Activated CD4-positive, alpha-beta T cell treated with anti-CD3 and anti-CD28 coated beads, Interleukin-2, amount 10 ng/mL, durations not matched to agents 7 days and 5 days (primary cell): Measurements from ENCODE around the gene SUDS3. TPM values are rescaled to one million over a fixed set of nuclear protein-coding genes. Genes with fewer than 3 reads are reported as not detected.
"Not testable (repeated sequence)": the region's sequence is repeated elsewhere in the genome, so short reads cannot be mapped to it uniquely, and the experiment has no call there.

Experiments used
- CTCF ChIA-PET: fragments of 350-600 bp; sonication (Branson Sonifier 250); formaldehyde crosslinking; loops from one replicate; lab custom pipeline; 2021; ENCODE audit warnings: antibody characterized with exemption; lab: Charles Lee
- POLR2A ChIA-PET: fragments of 350-600 bp; sonication (Branson Sonifier 250); formaldehyde crosslinking; loops from one replicate; lab custom pipeline; 2021; ENCODE audit warnings: antibody characterized with exemption; lab: Charles Lee
- DNase-seq: peaks from one replicate; pipeline ENCODE4 v3.0.0-alpha.2; 2020
- H3K27ac Mint-ChIP-seq: one replicate; pipeline ENCODE4 v1.8.0; 2021; ENCODE audit warnings: mild to moderate bottlenecking, moderate library complexity, mixed read lengths
- H3K27me3 Mint-ChIP-seq: one replicate; pipeline ENCODE4 v1.8.0; 2021; ENCODE audit warnings: mixed read lengths
- H3K36me3 Mint-ChIP-seq: one replicate; pipeline ENCODE4 v1.8.0; 2021; ENCODE audit warnings: low read depth, mixed read lengths
- H3K4me1 Mint-ChIP-seq: one replicate; pipeline ENCODE4 v1.8.0; 2021; ENCODE audit warnings: mixed read lengths
- H3K4me3 Mint-ChIP-seq: one replicate; pipeline ENCODE4 v1.8.0; 2021; ENCODE audit warnings: mild to moderate bottlenecking, moderate library complexity, mixed read lengths
- H3K9me3 Mint-ChIP-seq: one replicate; pipeline ENCODE4 v1.8.0; 2021; ENCODE audit warnings: mixed read lengths
- total RNA-seq, 2 experiments: library from RNA; stranded (reverse); gene quantifications; one replicate each; pipeline ENCODE4 v1.2.3, GENCODE V29; 2021

The SUDS3 gene
- total RNA-seq, 2 experiments from 2014 or later = 23.8 to 25.4 TPM

- Mint-ChIP-seq H3K27ac (peak overlapping the region; percentile 100), H3K27me3 (peaks cover 12% of the 10 kb centered on the region), H3K4me3 (peak overlapping the region; percentile 93), H3K36me3 (peaks cover 10% of the 10 kb centered on the region), H3K4me1 (peaks cover 51% of the 10 kb centered on the region), H3K9me3 (no peaks in the 10 kb centered on the region)
- DNase-seq = no peak
- ChIA-PET CTCF (interaction anchor here (0.6 to 4.4 kb wide), 31 partner anchors 9 to 1293 kb away, joined by 3 to 59 read pairs (median 7); partner anchors contain the start of genes PRKAB1 and WSB2), POLR2A (interaction anchor here (1.5 kb wide), 1 partner anchor 16 kb away, joined by 4 read pairs; no protein-coding TSS in a partner anchor)
Measured at GRCh38 chr12:118375348-118375747, 1.0 kb upstream of the SUDS3 start.

- peaks cover 41% of the 10 kb centered on the region for H3K4me1 Mint-ChIP-seq
- H3K27ac Mint-ChIP-seq = peak overlapping the region; percentile 95
- peak overlapping the region; percentile 93 for H3K4me3 Mint-ChIP-seq
- H3K9me3 Mint-ChIP-seq = no peaks in the 10 kb centered on the region
- DNase-seq = no peak
- peaks cover 2% of the 10 kb centered on the region for H3K27me3 Mint-ChIP-seq
- POLR2A ChIA-PET = no interaction called here
- H3K36me3 Mint-ChIP-seq = peaks cover 11% of the 10 kb centered on the region
- CTCF ChIA-PET = interaction anchor here (0.6 to 4.4 kb wide), 42 partner anchors 9 to 1168 kb away, joined by 3 to 59 read pairs (median 6); partner anchors contain the start of genes PEBP1, RFC5 and WSB2
Measured at GRCh38 chr12:118377021-118377883, 897 bp downstream of the SUDS3 start.

- ChIA-PET CTCF (interaction anchor here (0.6 to 4.4 kb wide), 14 partner anchors 9 to 1633 kb away, joined by 3 to 59 read pairs (median 4); partner anchors contain the start of gene WSB2), POLR2A (interaction anchor here (0.6 kb wide), 1 partner anchor 1751 kb away, joined by 5 read pairs; no protein-coding TSS in a partner anchor)
- Mint-ChIP-seq H3K36me3 (peaks cover 11% of the 10 kb centered on the region), H3K9me3 (no peaks in the 10 kb centered on the region), H3K27ac (peak overlapping the region; percentile 95), H3K4me3 (peak overlapping the region; percentile 93), H3K4me1 (peaks cover 41% of the 10 kb centered on the region), H3K27me3 (no peaks in the 10 kb centered on the region)
- peak; percentile 79 for DNase-seq
Measured at GRCh38 chr12:118377884-118378470, 1.6 kb downstream of the SUDS3 start.

GRCh38 chr12:118391424-118391823 lies 15.1 kb downstream of the SUDS3 start:
- ChIA-PET POLR2A (no interaction called here), CTCF (interaction anchor here (2.1 kb wide), 1 partner anchor 15 kb away, joined by 14 read pairs; the partner anchor contains the start of gene SUDS3)
- Mint-ChIP-seq H3K36me3 (peaks cover 16% of the 10 kb centered on the region), H3K9me3 (no peaks in the 10 kb centered on the region), H3K27ac (no peak overlapping the region), H3K4me1 (no peaks in the 10 kb centered on the region), H3K4me3 (no peak overlapping the region), H3K27me3 (no peaks in the 10 kb centered on the region)
- no peak for DNase-seq

- no peaks in the 10 kb centered on the region for H3K4me1 Mint-ChIP-seq
- ChIA-PET POLR2A (no interaction called here), CTCF (interaction anchor here (2.1 kb wide), 1 partner anchor 15 kb away, joined by 14 read pairs; the partner anchor contains the start of gene SUDS3)
- H3K36me3 Mint-ChIP-seq = peaks cover 14% of the 10 kb centered on the region
- H3K27me3 Mint-ChIP-seq = no peaks in the 10 kb centered on the region
- H3K4me3 Mint-ChIP-seq = no peak overlapping the region
- DNase-seq = no peak
- no peak overlapping the region for H3K27ac Mint-ChIP-seq
- H3K9me3 Mint-ChIP-seq = no peaks in the 10 kb centered on the region
Measured at GRCh38 chr12:118391836-118392235, 15.5 kb downstream of the SUDS3 start.

- CTCF ChIA-PET = interaction anchor here (0.6 kb wide), 1 partner anchor 394 kb away, joined by 3 read pairs; no protein-coding TSS in a partner anchor
- peaks cover 25% of the 10 kb centered on the region for H3K36me3 Mint-ChIP-seq
- no peak overlapping the region for H3K4me3 Mint-ChIP-seq
- POLR2A ChIA-PET = no interaction called here
- H3K4me1 Mint-ChIP-seq = no peaks in the 10 kb centered on the region
- DNase-seq = no peak
- H3K9me3 Mint-ChIP-seq = no peaks in the 10 kb centered on the region
- H3K27ac Mint-ChIP-seq = no peak overlapping the region
- no peaks in the 10 kb centered on the region for H3K27me3 Mint-ChIP-seq
Measured at GRCh38 chr12:118397708-118398440, 21.5 kb downstream of the SUDS3 start.

GRCh38 chr12:118398524-118398923 lies 22.2 kb downstream of the SUDS3 start:
- POLR2A ChIA-PET = no interaction called here
- Mint-ChIP-seq H3K36me3 (peaks cover 31% of the 10 kb centered on the region), H3K4me3 (no peak overlapping the region), H3K27me3 (no peaks in the 10 kb centered on the region), H3K9me3 (no peaks in the 10 kb centered on the region), H3K27ac (no peak overlapping the region), H3K4me1 (no peaks in the 10 kb centered on the region)
- DNase-seq = no peak
- CTCF ChIA-PET = interaction anchor here (0.6 to 2.0 kb wide), 4 partner anchors 11 to 524 kb away, joined by 3 to 5 read pairs (median 4); partner anchors contain the start of gene SUDS3

GRCh38 chr12:118398940-118399339 lies 22.6 kb downstream of the SUDS3 start:
- DNase-seq = no peak
- POLR2A ChIA-PET = no interaction called here
- H3K27me3 Mint-ChIP-seq = no peaks in the 10 kb centered on the region
- no peak overlapping the region for H3K4me3 Mint-ChIP-seq
- H3K36me3 Mint-ChIP-seq = peaks cover 32% of the 10 kb centered on the region
- no peaks in the 10 kb centered on the region for H3K9me3 Mint-ChIP-seq
- H3K4me1 Mint-ChIP-seq = no peaks in the 10 kb centered on the region
- CTCF ChIA-PET = interaction anchor here (0.6 to 2.0 kb wide), 3 partner anchors 11 to 524 kb away, joined by 3 to 5 read pairs (median 4); partner anchors contain the start of gene SUDS3
- no peak overlapping the region for H3K27ac Mint-ChIP-seq

- CTCF ChIA-PET = no interaction called here
- DNase-seq = no peak
- no peaks in the 10 kb centered on the region for H3K27me3 Mint-ChIP-seq
- H3K4me3 Mint-ChIP-seq = no peak overlapping the region
- H3K27ac Mint-ChIP-seq = no peak overlapping the region
- H3K36me3 Mint-ChIP-seq = peaks cover 34% of the 10 kb centered on the region
- H3K9me3 Mint-ChIP-seq = no peaks in the 10 kb centered on the region
- POLR2A ChIA-PET = no interaction called here
- H3K4me1 Mint-ChIP-seq = no peaks in the 10 kb centered on the region
Measured at GRCh38 chr12:118402251-118402650, 25.9 kb downstream of the SUDS3 start.

GRCh38 chr12:118404876-118405521 lies 28.6 kb downstream of the SUDS3 start:
- no peak overlapping the region for H3K27ac Mint-ChIP-seq

GRCh38 chr12:118408241-118408640 lies 31.9 kb downstream of the SUDS3 start:
- H3K27me3 Mint-ChIP-seq, DNase-seq, POLR2A ChIA-PET, H3K4me3 Mint-ChIP-seq, H3K4me1 Mint-ChIP-seq, H3K27ac Mint-ChIP-seq: not testable (repeated sequence)
- CTCF ChIA-PET = interaction anchor here (0.6 kb wide), 1 partner anchor 345 kb away, joined by 3 read pairs; no protein-coding TSS in a partner anchor
- H3K36me3 Mint-ChIP-seq = peaks cover 43% of the 10 kb centered on the region
- H3K9me3 Mint-ChIP-seq = peaks cover 12% of the 10 kb centered on the region

More at GRCh38 chr12:118404876-118405521, 28.6 kb downstream of the SUDS3 start:
- Mint-ChIP-seq H3K36me3 (peaks cover 34% of the 10 kb centered on the region), H3K9me3 (no peaks in the 10 kb centered on the region), H3K27me3 (no peaks in the 10 kb centered on the region), H3K4me3 (no peak overlapping the region), H3K4me1 (no peaks in the 10 kb centered on the region)
- ChIA-PET CTCF (interaction anchor here (0.8 to 1.0 kb wide), 2 partner anchors 8 to 441 kb away, joined by 3 read pairs; no protein-coding TSS in a partner anchor), POLR2A (interaction anchor here (0.6 kb wide), 1 partner anchor 632 kb away, joined by 3 read pairs; no protein-coding TSS in a partner anchor)
- DNase-seq = peak; percentile 73
